ENCODE results near the gene PLCL1. TPM values are rescaled to one million over a fixed set of nuclear protein-coding genes. Genes with fewer than 3 reads are reported as not detected.

PLCL1 gene
- polyA plus RNA-seq, 1 of the 3 experiments (the other 2 are of a cell fraction): 7.7 TPM

GRCh38 chr2:197759625-197760292 is 44.6 kb upstream of the PLCL1 start:
- H3K27ac ChIP-seq (ENCODE audit: low read depth in 2 of 2, low read length in 1 of 2): no peak overlapping the region
- no peaks in the 10 kb centered on the region for H3K4me1 ChIP-seq (ENCODE audit: control insufficient read depth in 1 of 2, insufficient read depth in 2 of 2, low read depth in 1 of 2, low read length in 1 of 2)
- H3K4me3 ChIP-seq (ENCODE audit: low read depth in 2 of 2, low read length in 1 of 2): no peak overlapping the region
- H3K36me3 ChIP-seq (replicated peaks in 1 of 2; ENCODE audit: control insufficient read depth in 1 of 2, insufficient read depth in 2 of 2, low read length in 1 of 2): no peaks in the 10 kb centered on the region
- H3K27me3 ChIP-seq (ENCODE audit: insufficient read depth): no peaks in the 10 kb centered on the region
- ChIA-PET POLR2A (no interaction called here), CTCF (interaction anchor here (0.9 to 1.6 kb wide), 3 partner anchors 20 to 536 kb away, joined by 3 read pairs; no protein-coding TSS in a partner anchor)
- H2AFZ ChIP-seq (ENCODE audit: low read depth): no peak overlapping the region
- no peak overlapping the region for H3K4me2 ChIP-seq
- no peaks in the 10 kb centered on the region for H3K9me2 ChIP-seq
- no peaks in the 10 kb centered on the region for H4K20me1 ChIP-seq (ENCODE audit: insufficient read depth)
- no peaks in the 10 kb centered on the region for H3F3A ChIP-seq (replicated peaks; ENCODE audit: insufficient read depth)
- no peak for DNase-seq
- TF ChIP-seq USF1 (IDR thresholded peaks at IDR 0.05; ENCODE audit: borderline replicate concordance, low read depth): no peak
- no peak for TF ChIP-seq IRF3 (IDR thresholded peaks at IDR 0.05; ENCODE audit: low read depth, low read length)
- TF ChIP-seq RAD21 (IDR thresholded peaks at IDR 0.05; ENCODE audit: low read length): no peak
- no peak for TF ChIP-seq FOSL2 (IDR thresholded peaks at IDR 0.05; ENCODE audit: borderline replicate concordance, low read depth)
- no peak for TF ChIP-seq JUND (IDR thresholded peaks at IDR 0.05)
- no peak for TF ChIP-seq NFIC (IDR thresholded peaks at IDR 0.05; ENCODE audit: borderline replicate concordance)
- TF ChIP-seq POLR2AphosphoS5 (IDR thresholded peaks at IDR 0.05; ENCODE audit: low read depth, low read length): no peak
- no peak for TF ChIP-seq USF2 (IDR thresholded peaks at IDR 0.05; ENCODE audit: borderline replicate concordance, low read depth, low read length)
- no peak for TF ChIP-seq MXI1 (IDR thresholded peaks at IDR 0.05; ENCODE audit: low read depth, low read length)
- TF ChIP-seq TCF12 (IDR thresholded peaks at IDR 0.05): no peak
- TF ChIP-seq PBX3 (IDR thresholded peaks at IDR 0.05): no peak
- TF ChIP-seq RXRA (IDR thresholded peaks at IDR 0.05; ENCODE audit: borderline replicate concordance, low read depth): no peak
- TF ChIP-seq ELF1 (IDR thresholded peaks at IDR 0.05): no peak
- TF ChIP-seq FOXM1 (IDR thresholded peaks at IDR 0.05; ENCODE audit: low read depth): no peak
- no peak for TF ChIP-seq EP300 (IDR thresholded peaks at IDR 0.05; ENCODE audit: borderline replicate concordance in 1 of 2, low read depth in 1 of 2, low read length in 1 of 2)
- no peak for TF ChIP-seq REST (IDR thresholded peaks at IDR 0.05; ENCODE audit: low read depth, low read length)
- TF ChIP-seq CTCF (IDR thresholded peaks at IDR 0.05): no peak
- no peak for TF ChIP-seq TEAD4 (IDR thresholded peaks at IDR 0.05; ENCODE audit: borderline replicate concordance, insufficient read depth)
- TF ChIP-seq RFX5 (IDR thresholded peaks at IDR 0.05; ENCODE audit: low read length): no peak
- TF ChIP-seq GATA2 (CRISPR knock-in tag; IDR thresholded peaks at IDR 0.05): no peak
- H3K9ac ChIP-seq: no peak overlapping the region
- H3K79me2 ChIP-seq (ENCODE audit: insufficient read depth): no peaks in the 10 kb centered on the region
- 26% methylated on average over 7 of the region's 11 CpGs for WGBS (ENCODE audit: low lambda C conversion rate)
- H3K9me3 ChIP-seq: no peaks in the 10 kb centered on the region

Measured in SK-N-SH (cell line).